Upper lobe of right lung (tissue), 1 donor: ENCODE results near the gene SWSAP1. TPM values are rescaled to one million over a fixed set of nuclear protein-coding genes. Genes with fewer than 3 reads are reported as not detected.
A peak's percentile ranks its signal among the peaks of the same experiment; 100 is the strongest.
"Not testable (repeated sequence)": the region's sequence is repeated elsewhere in the genome, so short reads cannot be mapped to it uniquely, and the experiment has no call there.

Source experiments
- ATAC-seq: fragments of 200-7000 bp; cut with Tn5 transposase; one replicate; pipeline ENCODE4 v1.9.1; 2020; ENCODE audit warnings: mild to moderate bottlenecking, moderate library complexity
- DNase-seq: peaks from one replicate; pipeline ENCODE4 v3.0.0-alpha.2; 2020
- H3K27ac ChIP-seq: fragments of 200-600 bp; one replicate; pipeline ENCODE4 v1.8.0; 2022
- H3K27me3 ChIP-seq: fragments of 200-600 bp; one replicate; pipeline ENCODE4 v1.8.0; 2022; ENCODE audit warnings: mild to moderate bottlenecking
- H3K36me3 ChIP-seq: fragments of 200-600 bp; one replicate; pipeline ENCODE4 v1.8.0; 2022
- H3K4me1 ChIP-seq: fragments of 200-600 bp; one replicate; pipeline ENCODE4 v1.8.0; 2022
- H3K4me3 ChIP-seq: fragments of 200-600 bp; one replicate; pipeline ENCODE4 v1.8.0; 2022; ENCODE audit warnings: mild to moderate bottlenecking
- H3K9me3 ChIP-seq: fragments of 200-600 bp; one replicate; pipeline ENCODE4 v1.8.0; 2022
- intact Hi-C: fragments of 100-400 bp; cut with DNase I; formaldehyde crosslinking; loops from one replicate; pipeline ENCODE4 v1.11.0; 2022
- total RNA-seq: library from RNA; stranded (reverse); fragmentation: NEBNext Ultra II Directional; extraction: Animal tissue kit (Norgen Biotek cat#: 25700); gene quantifications from one replicate; pipeline ENCODE4 v1.2.1, GENCODE V29; 2021
- TF ChIP-seq, protein P1 (sequence below): fragments of 200-600 bp; IDR thresholded peaks from one replicate; pipeline ENCODE4 v1.8.0; 2022; ENCODE audit warnings: antibody characterized with exemption
- donor health status: DM: no; HTN: yes; CAD: no; lungs with severe emphysema.

Gene SWSAP1
- total RNA-seq, 1 donor from 2014 or later = 3.2 TPM

DNA sequence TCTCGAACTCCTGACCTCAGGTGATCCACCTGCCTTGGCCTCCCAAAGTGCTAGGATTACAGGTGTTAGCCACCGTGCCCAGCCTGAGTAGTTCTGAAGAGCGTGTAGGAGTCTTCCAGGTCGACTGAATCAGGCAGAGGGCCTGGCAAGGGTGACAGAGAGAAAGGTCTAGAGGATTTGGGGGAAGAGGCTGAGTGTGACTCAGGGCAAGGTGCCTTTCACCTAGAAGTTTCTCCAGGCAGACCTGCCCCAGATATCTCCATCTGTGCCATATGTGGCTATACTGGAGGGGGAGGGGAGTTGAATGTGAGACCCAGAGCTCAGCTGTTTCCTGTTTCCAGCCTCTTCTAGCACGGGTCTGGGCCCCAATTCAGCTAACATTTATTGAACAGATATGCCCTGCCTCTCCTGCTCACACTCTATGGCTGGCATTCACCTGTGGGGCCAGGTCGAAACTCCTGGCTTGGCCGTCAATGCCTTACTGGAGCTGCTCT, 26.9 kb upstream of the SWSAP1 start:
- TF ChIP-seq, protein P1, sequence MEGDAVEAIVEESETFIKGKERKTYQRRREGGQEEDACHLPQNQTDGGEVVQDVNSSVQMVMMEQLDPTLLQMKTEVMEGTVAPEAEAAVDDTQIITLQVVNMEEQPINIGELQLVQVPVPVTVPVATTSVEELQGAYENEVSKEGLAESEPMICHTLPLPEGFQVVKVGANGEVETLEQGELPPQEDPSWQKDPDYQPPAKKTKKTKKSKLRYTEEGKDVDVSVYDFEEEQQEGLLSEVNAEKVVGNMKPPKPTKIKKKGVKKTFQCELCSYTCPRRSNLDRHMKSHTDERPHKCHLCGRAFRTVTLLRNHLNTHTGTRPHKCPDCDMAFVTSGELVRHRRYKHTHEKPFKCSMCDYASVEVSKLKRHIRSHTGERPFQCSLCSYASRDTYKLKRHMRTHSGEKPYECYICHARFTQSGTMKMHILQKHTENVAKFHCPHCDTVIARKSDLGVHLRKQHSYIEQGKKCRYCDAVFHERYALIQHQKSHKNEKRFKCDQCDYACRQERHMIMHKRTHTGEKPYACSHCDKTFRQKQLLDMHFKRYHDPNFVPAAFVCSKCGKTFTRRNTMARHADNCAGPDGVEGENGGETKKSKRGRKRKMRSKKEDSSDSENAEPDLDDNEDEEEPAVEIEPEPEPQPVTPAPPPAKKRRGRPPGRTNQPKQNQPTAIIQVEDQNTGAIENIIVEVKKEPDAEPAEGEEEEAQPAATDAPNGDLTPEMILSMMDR = no peak
- Histone ChIP-seq H3K4me3 (no peak overlapping the region), H3K36me3 (peaks cover 1% of the 10 kb centered on the region), H3K4me1 (peaks cover 18% of the 10 kb centered on the region), H3K27ac (no peak overlapping the region), H3K27me3 (no peaks in the 10 kb centered on the region), H3K9me3 (no peaks in the 10 kb centered on the region)
- DNase-seq = no peak
- no peak for ATAC-seq
- intact Hi-C loops = no loop called here

- Histone ChIP-seq H3K27ac (no peak overlapping the region), H3K36me3 (no peaks in the 10 kb centered on the region), H3K9me3 (no peaks in the 10 kb centered on the region), H3K4me3 (no peak overlapping the region), H3K4me1 (peaks cover 15% of the 10 kb centered on the region), H3K27me3 (no peaks in the 10 kb centered on the region)
- DNase-seq (no peak), ATAC-seq (no peak)
- TF ChIP-seq, protein P1 = no peak
- intact Hi-C loops = no loop called here
These were observed 25.3 kb upstream of the SWSAP1 start for GRCh38 chr19:11349171-11349570.

DNA sequence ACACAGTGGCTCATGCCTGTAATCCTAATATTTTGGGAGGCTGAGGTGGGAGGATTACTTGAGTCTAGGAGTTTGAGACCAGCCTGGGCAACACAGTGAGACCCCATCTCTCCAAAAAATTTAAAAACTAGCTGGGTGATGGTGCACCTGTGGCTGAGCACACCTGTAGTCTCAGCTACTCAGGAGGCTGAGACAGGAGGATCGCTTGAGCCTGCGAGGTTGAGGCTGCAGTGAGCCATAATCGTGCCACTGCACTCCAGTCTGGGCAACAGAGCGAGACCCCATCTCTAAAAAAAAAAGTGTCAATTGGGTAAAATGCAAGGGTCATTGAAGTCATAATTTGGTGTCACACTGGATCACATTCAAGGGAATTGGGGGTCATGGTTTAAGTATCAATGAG, 20.4 kb upstream of the SWSAP1 start:
- H3K4me1 ChIP-seq, DNase-seq, H3K4me3 ChIP-seq, H3K36me3 ChIP-seq, ATAC-seq, H3K27ac ChIP-seq, intact Hi-C loops, H3K27me3 ChIP-seq, H3K9me3 ChIP-seq: not testable (repeated sequence)

- H3K27ac ChIP-seq = peak within 1 kb of the TSS; percentile 2
- TF ChIP-seq, protein P1 = no peak
- DNase-seq = peak; percentile 96
- no peaks in the 10 kb centered on the region for H3K4me1 ChIP-seq
- intact Hi-C loops = no loop called here
- H3K36me3 ChIP-seq = no peaks in the 10 kb centered on the region
- peak within 1 kb of the TSS; percentile 64 for H3K4me3 ChIP-seq
- no peaks in the 10 kb centered on the region for H3K27me3 ChIP-seq
- ATAC-seq = peak; percentile 96
- no peaks in the 10 kb centered on the region for H3K9me3 ChIP-seq
These were observed 19.0 kb upstream of the SWSAP1 start, which contains the start of gene PLPPR2 for GRCh38 chr19:11355160-11356073. Gene PLPPR2 (plus strand): TSS chr19:11355432. CDS start chr19:11357674, 2,242 bp downstream.

DNA sequence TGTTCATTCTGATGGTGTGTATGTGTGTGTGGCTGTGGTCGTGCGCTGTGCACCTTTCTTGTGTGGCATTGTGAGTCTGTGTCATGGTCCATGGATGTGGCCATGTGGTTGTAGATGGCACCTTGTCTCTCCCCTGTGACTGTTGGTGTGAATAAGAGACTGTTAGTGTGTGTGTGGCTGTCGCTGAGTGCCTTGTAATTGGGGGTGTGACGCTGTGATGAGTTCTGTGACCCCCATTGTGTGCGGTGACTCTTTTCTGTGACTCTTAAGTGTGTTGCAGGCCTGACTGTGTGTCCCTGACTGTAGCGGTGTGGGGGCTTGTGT, 18.4 kb upstream of the SWSAP1 start:
- Histone ChIP-seq H3K4me3 (peak overlapping the region; percentile 64), H3K4me1 (no peaks in the 10 kb centered on the region), H3K27ac (peak overlapping the region; percentile 2), H3K9me3 (no peaks in the 10 kb centered on the region), H3K27me3 (no peaks in the 10 kb centered on the region), H3K36me3 (no peaks in the 10 kb centered on the region)
- intact Hi-C loops = no loop called here
- ATAC-seq = no peak
- TF ChIP-seq, protein P1 = no peak
- no peak for DNase-seq
